MM.1S (cell line): ENCODE measurements around the gene HES5.

Experiments
- DNase-seq: peaks from one replicate; pipeline ENCODE4 v3.0.0-alpha.2; 2015
- H2AFZ ChIP-seq: fragments of 300-600 bp; sonication (generic); 2 replicates; pipeline ENCODE4 v1.6.0; 2016; ENCODE audit warnings: antibody characterized with exemption, low read length
- H3F3A ChIP-seq: fragments of 300-600 bp; sonication (generic); 2 replicates; pipeline ENCODE4 v1.6.1; 2016; ENCODE audit warnings: mild to moderate bottlenecking, antibody characterized with exemption, low read length, moderate library complexity, mixed read lengths; ENCODE audit not compliant: insufficient read depth
- H3K27ac ChIP-seq: fragments of 300-600 bp; sonication (generic); 2 replicates; pipeline ENCODE4 v1.5.1; 2016; ENCODE audit warnings: mild to moderate bottlenecking, low read length
- H3K27me3 ChIP-seq: fragments of 300-600 bp; sonication (generic); replicated peaks from 2 replicates; pipeline ENCODE4 v1.6.0; 2016; ENCODE audit warnings: low read length; ENCODE audit not compliant: insufficient read depth
- H3K36me3 ChIP-seq: fragments of 300-600 bp; sonication (generic); replicated peaks from 2 replicates; pipeline ENCODE4 v1.6.1; 2016; ENCODE audit warnings: mild to moderate bottlenecking, low read length, mixed read lengths; ENCODE audit not compliant: insufficient read depth
- H3K4me1 ChIP-seq: fragments of 300-600 bp; sonication (generic); 2 replicates; pipeline ENCODE4 v1.6.1; 2016; ENCODE audit warnings: low read length, mixed read lengths
- H3K4me2 ChIP-seq: fragments of 300-600 bp; sonication (generic); 2 replicates; pipeline ENCODE4 v1.6.0; 2016; ENCODE audit warnings: low read depth, low read length
- H3K4me3 ChIP-seq: fragments of 300-600 bp; sonication (generic); 2 replicates; pipeline ENCODE4 v1.5.1; 2016; ENCODE audit warnings: low read length, mixed read lengths
- H3K79me2 ChIP-seq: fragments of 300-600 bp; sonication (generic); 2 replicates; pipeline ENCODE4 v1.6.1; 2016; ENCODE audit warnings: mixed run types, low read length, mixed read lengths
- H3K9ac ChIP-seq: fragments of 300-600 bp; sonication (generic); 2 replicates; pipeline ENCODE4 v1.6.1; 2016; ENCODE audit warnings: low read length, mixed read lengths
- H3K9me2 ChIP-seq: fragments of 300-600 bp; sonication (generic); replicated peaks from 2 replicates; pipeline ENCODE4 v1.6.1; 2016; ENCODE audit warnings: mild to moderate bottlenecking, low read length, mixed read lengths; ENCODE audit not compliant: insufficient read depth
- H3K9me3 ChIP-seq: fragments of 300-600 bp; sonication (generic); replicated peaks from 2 replicates; pipeline ENCODE4 v1.6.1; 2016; ENCODE audit warnings: mild to moderate bottlenecking, low read length, mixed read lengths; ENCODE audit not compliant: insufficient read depth
- H4K20me1 ChIP-seq: fragments of 300-600 bp; sonication (generic); 2 replicates; pipeline ENCODE4 v1.6.1; 2016; ENCODE audit warnings: mild to moderate bottlenecking, low read length, moderate library complexity, mixed read lengths; ENCODE audit not compliant: insufficient read depth
- CTCF ChIP-seq: fragments of 300-600 bp; sonication (generic); IDR thresholded peaks from 2 replicates; pipeline ENCODE4 v1.5.1; 2016; ENCODE audit warnings: antibody characterized with exemption, low read length, mixed read lengths
- EZH2 ChIP-seq: fragments of 300-600 bp; sonication (generic); optimal IDR thresholded peaks from 2 replicates; pipeline ENCODE3; 2017; ENCODE audit warnings: low read depth, mild to moderate bottlenecking, antibody characterized with exemption, low read length, mixed read lengths
- EZH2phosphoT487 ChIP-seq: fragments of 300-600 bp; sonication (generic); IDR thresholded peaks from 2 replicates; pipeline ENCODE4 v1.6.1; 2018; ENCODE audit warnings: antibody characterized with exemption, low read length

Gene HES5

GRCh38 chr1:2499986-2500596, 30.0 kb downstream of the HES5 start:
- 0 out of 2 replicates have a peak, but pooled peaks cover 7% of the 10 kb centered on the region for H3K4me1 ChIP-seq
- no peaks in the 10 kb centered on the region for H3K9me2 ChIP-seq
- H3K9me3 ChIP-seq, result no peaks in the 10 kb centered on the region
- H3K9ac ChIP-seq, result no peak overlapping the region
- H3K79me2 ChIP-seq, result no peaks in the 10 kb centered on the region
- no peak overlapping the region for H2AFZ ChIP-seq
- H3K27ac ChIP-seq, result no peak overlapping the region
- no peak overlapping the region for H3K4me3 ChIP-seq
- H3K36me3 ChIP-seq, result no peaks in the 10 kb centered on the region
- no peak for DNase-seq
- TF ChIP-seq CTCF (no peak), EZH2 (no peak), EZH2phosphoT487 (no peak)
- no peaks in the 10 kb centered on the region for H4K20me1 ChIP-seq
- H3K4me2 ChIP-seq, result no peak overlapping the region
- H3F3A ChIP-seq, result no peaks in the 10 kb centered on the region
- peaks cover 39% of the 10 kb centered on the region for H3K27me3 ChIP-seq

- Histone ChIP-seq H3K27ac (no peak overlapping the region), H3K4me3 (no peak overlapping the region), H3K27me3 (peaks cover 39% of the 10 kb centered on the region), H3K9me3 (no peaks in the 10 kb centered on the region), H3K4me1 (0 out of 2 replicates have a peak, but pooled peaks cover 7% of the 10 kb centered on the region), H3F3A (no peaks in the 10 kb centered on the region), H3K36me3 (no peaks in the 10 kb centered on the region), H4K20me1 (no peaks in the 10 kb centered on the region), H3K4me2 (no peak overlapping the region), H3K9me2 (no peaks in the 10 kb centered on the region), H3K9ac (no peak overlapping the region), H3K79me2 (no peaks in the 10 kb centered on the region), H2AFZ (no peak overlapping the region)
- no peak for TF ChIP-seq EZH2
- TF ChIP-seq CTCF, result no peak
- no peak for TF ChIP-seq EZH2phosphoT487
- no peak for DNase-seq
Observed at GRCh38 chr1:2499260-2499659, 30.8 kb downstream of the HES5 start.

GRCh38 chr1:2498648-2499047, 31.4 kb downstream of the HES5 start:
- no peak for DNase-seq
- H4K20me1 ChIP-seq, result no peaks in the 10 kb centered on the region
- H3K4me2 ChIP-seq, result no peak overlapping the region
- no peaks in the 10 kb centered on the region for H3K9me3 ChIP-seq
- no peak overlapping the region for H2AFZ ChIP-seq
- peaks cover 40% of the 10 kb centered on the region for H3K27me3 ChIP-seq
- no peaks in the 10 kb centered on the region for H3K36me3 ChIP-seq
- 0 out of 2 replicates have a peak, but pooled peaks cover 7% of the 10 kb centered on the region for H3K4me1 ChIP-seq
- no peak overlapping the region for H3K9ac ChIP-seq
- H3K27ac ChIP-seq, result no peak overlapping the region
- H3K4me3 ChIP-seq, result no peak overlapping the region
- no peaks in the 10 kb centered on the region for H3K79me2 ChIP-seq
- H3K9me2 ChIP-seq, result no peaks in the 10 kb centered on the region
- no peaks in the 10 kb centered on the region for H3F3A ChIP-seq
- TF ChIP-seq CTCF, result no peak
- no peak for TF ChIP-seq EZH2
- no peak for TF ChIP-seq EZH2phosphoT487
